PC-9 (cell line): ENCODE results near the gene NINJ2. TPM values are rescaled to one million over a fixed set of nuclear protein-coding genes. Genes with fewer than 3 reads are reported as not detected.

Experiments
- BruUV-seq: library from RNA; stranded (reverse); fragments of 400-500 nt; replicated peaks from 2 replicates; lab custom pipeline; 2021; lab: Mats Ljungman, UMichigan
- CTCF ChIA-PET: fragments of 300-600 bp; sonication (Branson Sonifier 250); formaldehyde crosslinking; loops from one replicate; lab custom pipeline; 2022; ENCODE audit warnings: antibody characterized with exemption; lab: Charles Lee
- POLR2A ChIA-PET: fragments of 300-600 bp; sonication (Branson Sonifier 250); formaldehyde crosslinking; loops from one replicate; lab custom pipeline; 2022; ENCODE audit warnings: antibody characterized with exemption; ENCODE audit not compliant: unreplicated experiment; lab: Charles Lee
- DNase-seq, 2 experiments: peaks; one replicate each; pipeline versions ENCODE4 v3.0.0 to v3.0.0-alpha.2; 2015 to 2022; ENCODE audit warnings: mixed read lengths in 1 of 2
- H2AFZ ChIP-seq: fragments of 200-600 bp; sonication (generic); 2 replicates; pipeline ENCODE4 v1.8.1; 2017; ENCODE audit warnings: antibody characterized with exemption
- H3F3A ChIP-seq: fragments of 200-600 bp; sonication (generic); 2 replicates; pipeline ENCODE4 v1.8.1; 2017; ENCODE audit warnings: antibody characterized with exemption, mild to moderate bottlenecking, low read depth; ENCODE audit not compliant: insufficient read depth
- H3K27ac ChIP-seq: fragments of 200-600 bp; sonication (generic); 2 replicates; pipeline ENCODE4 v1.6.1; 2016; ENCODE audit warnings: mixed run types
- H3K27me3 ChIP-seq: fragments of 200-600 bp; sonication (generic); 2 replicates; pipeline ENCODE4 v1.6.1; 2016; ENCODE audit warnings: low read depth, mixed run types; ENCODE audit not compliant: insufficient read depth
- H3K36me3 ChIP-seq: fragments of 200-600 bp; sonication (generic); 2 replicates; pipeline ENCODE4 v1.6.1; 2016; ENCODE audit warnings: low read depth, mixed run types
- H3K4me1 ChIP-seq: fragments of 200-600 bp; sonication (generic); replicated peaks from 2 replicates; pipeline ENCODE4 v1.6.1; 2016; ENCODE audit warnings: mixed run types; ENCODE audit not compliant: insufficient read depth
- H3K4me2 ChIP-seq: fragments of 200-600 bp; sonication (generic); 2 replicates; pipeline ENCODE4 v1.6.1; 2017; ENCODE audit warnings: mixed run types
- H3K4me3 ChIP-seq: fragments of 200-600 bp; sonication (generic); 2 replicates; pipeline ENCODE4 v1.6.1; 2016; ENCODE audit warnings: mixed run types
- H3K79me2 ChIP-seq: fragments of 200-600 bp; sonication (generic); 2 replicates; pipeline ENCODE4 v1.6.1; 2017; ENCODE audit warnings: low read depth, mixed run types
- H3K9me2 ChIP-seq: fragments of 200-600 bp; sonication (generic); 2 replicates; pipeline ENCODE4 v1.8.1; 2017; ENCODE audit warnings: mild to moderate bottlenecking; ENCODE audit not compliant: insufficient read depth
- H3K9me3 ChIP-seq: fragments of 200-600 bp; sonication (generic); 2 replicates; pipeline ENCODE4 v1.8.1; 2016; ENCODE audit warnings: low read depth; ENCODE audit not compliant: insufficient read depth
- H4K20me1 ChIP-seq: fragments of 200-600 bp; sonication (generic); 2 replicates; pipeline ENCODE4 v1.8.1; 2017; ENCODE audit not compliant: insufficient read depth
- CTCF ChIP-seq: fragments of 200-600 bp; sonication (generic); conservative IDR thresholded peaks from 2 replicates; pipeline ENCODE4 v1.6.1; 2017; ENCODE audit warnings: mixed run types, antibody characterized with exemption, mild to moderate bottlenecking, moderate library complexity
- EZH2 ChIP-seq: fragments of 200-600 bp; sonication (generic); IDR thresholded peaks from 2 replicates; pipeline ENCODE4 v1.8.0; 2017; ENCODE audit warnings: antibody characterized with exemption, low read depth
- intact Hi-C: fragments of 100-400 bp; cut with micrococcal nuclease; formaldehyde crosslinking; loops from one replicate; pipeline ENCODE4 v1.10.0; 2022; ENCODE audit not compliant: unreplicated experiment
- total RNA-seq: library from RNA; stranded (reverse); gene quantifications from 2 replicates; pipeline ENCODE4 v1.2.3, GENCODE V29; 2021

NINJ2 gene
- total RNA-seq, 1 experiment from 2014 or later: 19.3 TPM

- Histone ChIP-seq H3K27ac (no peak overlapping the region), H3K4me1 (peaks cover 31% of the 10 kb centered on the region), H3K4me2 (no peak overlapping the region), H3F3A (peaks cover 30% of the 10 kb centered on the region; the same call in 1 of the 2 replicates), H3K4me3 (no peak overlapping the region), H3K36me3 (0 out of 2 replicates have a peak, but pooled peaks cover 2% of the 10 kb centered on the region), H3K79me2 (peaks cover 10% of the 10 kb centered on the region), H3K9me2 (no peaks in the 10 kb centered on the region), H4K20me1 (no peaks in the 10 kb centered on the region), H3K27me3 (no peaks in the 10 kb centered on the region), H2AFZ (no peak overlapping the region), H3K9me3 (no peaks in the 10 kb centered on the region)
- ChIA-PET POLR2A (interaction anchor here (0.6 kb wide), 1 partner anchor 8 kb away, joined by 7 read pairs; no protein-coding TSS in a partner anchor), CTCF (no interaction called here)
- DNase-seq: no peak
- no peak for TF ChIP-seq EZH2
- TF ChIP-seq CTCF: no peak
- no TSS peak for BruUV-seq
- intact Hi-C loops: no loop called here
These were observed 22.5 kb downstream of the NINJ2 start for GRCh38 chr12:640773-641172.

GRCh38 chr12:639988-640387 is 23.3 kb downstream of the NINJ2 start:
- no peak overlapping the region for H3K4me2 ChIP-seq
- H2AFZ ChIP-seq: no peak overlapping the region
- H3K79me2 ChIP-seq: peaks cover 10% of the 10 kb centered on the region
- POLR2A ChIA-PET: no interaction called here
- no peaks in the 10 kb centered on the region for H3K9me2 ChIP-seq
- H3K36me3 ChIP-seq: no peaks in the 10 kb centered on the region
- no peaks in the 10 kb centered on the region for H4K20me1 ChIP-seq
- H3F3A ChIP-seq: peaks cover 30% of the 10 kb centered on the region; the same call in 1 of the 2 replicates
- no peak for DNase-seq
- H3K9me3 ChIP-seq: no peaks in the 10 kb centered on the region
- CTCF ChIA-PET: no interaction called here
- TF ChIP-seq CTCF (no peak), EZH2 (no peak)
- H3K27me3 ChIP-seq: no peaks in the 10 kb centered on the region
- H3K27ac ChIP-seq: no peak overlapping the region
- peaks cover 24% of the 10 kb centered on the region for H3K4me1 ChIP-seq
- H3K4me3 ChIP-seq: no peak overlapping the region
- intact Hi-C loops: no loop called here
- no TSS peak for BruUV-seq

DNA sequence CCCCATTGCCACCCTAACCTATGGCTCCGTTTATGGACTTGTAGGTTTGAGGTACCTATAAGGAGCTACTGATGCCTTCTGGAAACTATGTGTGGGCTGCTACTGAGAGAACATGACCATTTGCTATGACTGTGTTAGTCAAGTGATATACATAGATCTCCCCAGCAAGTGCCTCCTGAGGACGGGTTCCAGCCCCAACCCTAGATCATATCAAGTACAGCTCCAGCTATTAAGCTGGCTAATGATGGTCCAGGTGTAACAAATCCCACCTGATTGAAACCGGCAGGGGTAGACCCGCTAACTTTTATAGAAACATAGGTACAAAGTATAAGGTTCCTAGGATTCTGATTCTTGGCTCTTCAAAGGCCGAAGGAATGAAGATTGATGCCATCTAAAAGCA is 23.7 kb downstream of the NINJ2 start:
- Histone ChIP-seq H3K4me1 (peaks cover 19% of the 10 kb centered on the region), H4K20me1 (no peaks in the 10 kb centered on the region), H3K27me3 (no peaks in the 10 kb centered on the region), H3K4me2 (no peak overlapping the region), H3F3A (peaks cover 30% of the 10 kb centered on the region; the same call in 1 of the 2 replicates), H3K36me3 (no peaks in the 10 kb centered on the region), H3K9me2 (no peaks in the 10 kb centered on the region), H3K9me3 (no peaks in the 10 kb centered on the region), H3K4me3 (no peak overlapping the region), H2AFZ (no peak overlapping the region), H3K27ac (no peak overlapping the region), H3K79me2 (peaks cover 10% of the 10 kb centered on the region)
- BruUV-seq: no TSS peak
- ChIA-PET POLR2A (no interaction called here), CTCF (no interaction called here)
- intact Hi-C loops: no loop called here
- no peak for DNase-seq
- TF ChIP-seq EZH2: no peak
- TF ChIP-seq CTCF: no peak
